Left lung (tissue), 10 donors: Measurements from ENCODE around the gene IZUMO4. TPM values are rescaled to one million over a fixed set of nuclear protein-coding genes. Genes with fewer than 3 reads are reported as not detected.

ENCODE experiments used
- ATAC-seq: fragments of 200-7000 bp; cut with Tn5 transposase; one replicate; pipeline ENCODE4 v1.9.1; 2020; ENCODE audit warnings: moderate library complexity
- DNase-seq, 4 donors: peaks; one replicate each; pipeline ENCODE4 v3.0.0-alpha.2; 2013 to 2020
- H3K27ac ChIP-seq, 2 donors: fragments of 200-600 bp; sonication (generic) in 1 of 2; one replicate each; pipeline versions ENCODE4 v1.5.0 to v1.8.0; 2020 to 2021
- H3K27me3 ChIP-seq, 2 donors: fragments of 200-600 bp; sonication (generic) in 1 of 2; one replicate each; pipeline versions ENCODE4 v1.5.0 to v1.8.0; 2020 to 2021
- H3K36me3 ChIP-seq, 2 donors: fragments of 200-600 bp; sonication (generic) in 1 of 2; one replicate each; pipeline versions ENCODE4 v1.5.0 to v1.8.0; 2020 to 2021
- H3K4me1 ChIP-seq, 2 donors: fragments of 200-600 bp; one replicate each; pipeline ENCODE4 v1.8.0; 2021
- H3K4me3 ChIP-seq, 2 donors: fragments of 200-600 bp; sonication (generic) in 1 of 2; one replicate each; pipeline versions ENCODE4 v1.5.0 to v1.8.0; 2020 to 2021; ENCODE audit warnings: mild to moderate bottlenecking in 1 of 2
- H3K9me3 ChIP-seq, 2 donors: fragments of 200-600 bp; sonication (generic) in 1 of 2; one replicate each; pipeline versions ENCODE4 v1.5.0 to v1.8.0; 2020 to 2021
- intact Hi-C, 2 donors: fragments of 100-400 bp; cut with DNase I; formaldehyde crosslinking; loops; one replicate each; pipeline versions ENCODE4 v1.11.2 to v1.14.2; 2022
- polyA plus RNA-seq, 6 donors: library from polyadenylated mRNA; unstranded; fragments of 120-200 nt; gene quantifications; one replicate each; pipeline ENCODE4 v1.2.1, GENCODE V29; 2013; ENCODE audit not compliant: insufficient read length in 6 of 6
- total RNA-seq, 2 donors: library from RNA; stranded (reverse); fragmentation: NEBNext Ultra II Directional; extraction: Animal tissue kit (Norgen Biotek cat#: 25700); gene quantifications; one replicate each; pipeline ENCODE4 v1.2.1, GENCODE V29; 2021
- TF ChIP-seq, protein P1 (sequence below), 2 donors: fragments of 200-600 bp; sonication (generic) in 1 of 2; IDR thresholded peaks; one replicate each; pipeline versions ENCODE4 v1.5.0 to v1.8.0; 2021; ENCODE audit warnings: antibody characterized with exemption in 2 of 2
- donor health status: DM: no; HTN: yes; CAD: no.
- donor health status: DM: no; HTN: no; CAD: no.

IZUMO4 gene
- total and polyA plus RNA-seq, 8 donors = 2.6 to 8.5 (median 5.9) TPM

DNA sequence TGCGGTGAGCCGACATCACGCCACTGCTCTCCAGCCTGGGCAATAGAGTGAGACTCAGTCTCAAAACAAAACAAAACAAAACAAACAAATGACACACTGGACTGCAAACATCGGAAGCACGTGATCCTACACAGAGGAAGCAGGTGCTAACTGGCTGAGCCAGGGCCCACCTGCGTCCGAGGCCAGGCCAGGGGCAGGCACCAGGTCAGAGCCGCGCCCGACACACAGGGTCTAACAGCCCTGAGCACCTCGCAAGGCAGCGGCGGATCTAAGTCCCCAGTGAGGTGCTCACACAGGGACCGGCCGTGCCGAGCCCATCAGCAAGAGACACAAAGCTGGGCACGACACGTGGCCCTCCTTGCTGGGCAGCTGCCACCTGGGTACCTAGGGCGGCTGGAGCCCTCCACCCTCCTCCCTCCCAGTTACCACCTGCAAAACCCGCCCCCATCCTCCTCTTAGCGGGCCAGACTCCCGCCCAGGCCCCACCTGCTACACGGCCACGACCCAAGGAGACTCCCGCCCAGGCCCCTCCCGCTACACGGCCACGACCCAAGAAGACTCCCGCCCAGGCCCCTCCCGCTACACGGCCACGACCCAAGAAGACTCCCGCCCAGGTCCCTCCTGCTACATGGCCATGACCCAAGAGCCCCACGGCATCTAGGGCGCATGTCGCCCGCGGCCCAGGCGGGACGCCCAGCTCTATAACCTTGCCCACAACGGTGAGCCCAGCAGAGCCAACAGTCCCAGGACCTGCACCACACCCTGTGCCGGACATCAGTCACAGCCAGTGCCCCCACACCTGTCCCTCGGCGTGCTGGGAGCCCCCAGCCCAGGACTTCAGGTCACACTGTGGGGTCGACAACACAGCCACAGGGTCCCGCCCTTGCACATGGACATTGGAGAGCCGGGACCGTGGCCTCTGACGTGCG is 39.0 kb downstream of the IZUMO4 start:
- peaks cover 0 to 97% of the 10 kb centered on the region in 2 donors for H3K36me3 ChIP-seq
- H3K4me3 ChIP-seq = no peak overlapping the region
- H3K27ac ChIP-seq = no peak overlapping the region
- ATAC-seq (no peak), DNase-seq (no peak)
- H3K4me1 ChIP-seq = no peaks in the 10 kb centered on the region
- H3K27me3 ChIP-seq = no peaks in the 10 kb centered on the region
- H3K9me3 ChIP-seq = no peaks in the 10 kb centered on the region
- intact Hi-C loops = no loop called here
- TF ChIP-seq, protein P1, sequence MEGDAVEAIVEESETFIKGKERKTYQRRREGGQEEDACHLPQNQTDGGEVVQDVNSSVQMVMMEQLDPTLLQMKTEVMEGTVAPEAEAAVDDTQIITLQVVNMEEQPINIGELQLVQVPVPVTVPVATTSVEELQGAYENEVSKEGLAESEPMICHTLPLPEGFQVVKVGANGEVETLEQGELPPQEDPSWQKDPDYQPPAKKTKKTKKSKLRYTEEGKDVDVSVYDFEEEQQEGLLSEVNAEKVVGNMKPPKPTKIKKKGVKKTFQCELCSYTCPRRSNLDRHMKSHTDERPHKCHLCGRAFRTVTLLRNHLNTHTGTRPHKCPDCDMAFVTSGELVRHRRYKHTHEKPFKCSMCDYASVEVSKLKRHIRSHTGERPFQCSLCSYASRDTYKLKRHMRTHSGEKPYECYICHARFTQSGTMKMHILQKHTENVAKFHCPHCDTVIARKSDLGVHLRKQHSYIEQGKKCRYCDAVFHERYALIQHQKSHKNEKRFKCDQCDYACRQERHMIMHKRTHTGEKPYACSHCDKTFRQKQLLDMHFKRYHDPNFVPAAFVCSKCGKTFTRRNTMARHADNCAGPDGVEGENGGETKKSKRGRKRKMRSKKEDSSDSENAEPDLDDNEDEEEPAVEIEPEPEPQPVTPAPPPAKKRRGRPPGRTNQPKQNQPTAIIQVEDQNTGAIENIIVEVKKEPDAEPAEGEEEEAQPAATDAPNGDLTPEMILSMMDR (IDR thresholded peaks at IDR 0.05) = no peak

DNA sequence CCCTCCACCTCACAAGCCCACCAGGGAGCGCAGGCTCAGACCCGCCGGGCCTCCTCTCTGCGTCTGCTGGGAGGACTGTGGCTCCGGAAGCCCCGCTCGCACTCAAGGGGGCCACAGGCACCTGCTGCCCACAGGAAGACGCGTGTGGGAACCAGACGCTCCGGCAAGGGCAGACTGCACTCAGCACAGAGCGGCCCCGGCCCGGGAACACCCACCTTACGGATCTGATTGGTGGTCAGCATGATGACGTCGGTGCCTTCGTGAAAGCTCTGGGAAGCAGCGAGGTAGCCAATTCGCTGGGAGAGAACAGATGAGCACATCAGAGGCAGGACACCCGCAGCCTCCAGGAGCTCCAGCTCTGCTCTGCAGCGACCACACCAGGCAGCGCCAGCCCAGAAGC is 40.1 kb downstream of the IZUMO4 start:
- no peak for ATAC-seq
- Histone ChIP-seq H3K36me3 (peaks cover 0 to 91% of the 10 kb centered on the region in 2 donors), H3K4me1 (no peaks in the 10 kb centered on the region), H3K27me3 (no peaks in the 10 kb centered on the region), H3K9me3 (no peaks in the 10 kb centered on the region), H3K27ac (no peak overlapping the region), H3K4me3 (no peak overlapping the region)
- DNase-seq = no peak
- intact Hi-C loops = no loop called here
- TF ChIP-seq, protein P1 (IDR thresholded peaks at IDR 0.05) = no peak

DNA sequence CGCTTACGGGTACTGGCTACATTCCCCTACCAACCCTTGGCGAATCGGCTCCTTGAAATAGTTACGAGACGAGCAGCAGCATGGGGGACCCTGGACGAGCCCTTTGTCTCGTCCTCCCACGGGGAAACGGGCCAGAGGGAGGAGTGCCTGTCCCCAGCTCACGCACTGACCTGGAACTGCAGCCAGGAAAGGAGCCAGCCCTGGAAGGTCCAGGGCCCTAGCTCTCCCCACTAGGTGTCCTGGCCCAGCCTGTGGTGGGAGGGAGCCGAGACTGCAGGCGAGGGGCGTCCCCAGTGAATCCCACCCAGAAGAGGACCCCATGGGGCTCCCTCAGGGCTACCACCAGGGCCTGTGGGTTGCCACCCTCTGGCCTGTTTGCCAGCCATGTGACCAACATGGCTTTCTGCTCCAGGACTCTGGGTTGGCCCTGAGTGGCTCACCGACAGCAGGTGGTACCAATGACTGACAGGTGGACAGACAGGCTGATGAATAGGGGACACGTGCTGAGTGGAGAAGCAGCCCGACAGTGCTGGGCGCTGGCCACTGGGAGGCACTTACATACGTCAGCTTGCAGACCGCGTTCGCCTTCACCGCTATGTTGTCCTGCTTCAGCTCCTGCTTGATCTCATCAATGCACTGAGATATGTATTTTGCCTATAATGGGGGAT is 41.5 kb downstream of the IZUMO4 start:
- no peak overlapping the region for H3K4me3 ChIP-seq
- H3K27ac ChIP-seq = no peak overlapping the region
- ATAC-seq = no peak
- H3K36me3 ChIP-seq = peaks cover 0 to 77% of the 10 kb centered on the region in 2 donors
- TF ChIP-seq, protein P1 (IDR thresholded peaks at IDR 0.05) = no peak
- intact Hi-C loops = no loop called here
- no peak for DNase-seq
- H3K4me1 ChIP-seq = no peaks in the 10 kb centered on the region
- H3K9me3 ChIP-seq = no peaks in the 10 kb centered on the region
- no peaks in the 10 kb centered on the region for H3K27me3 ChIP-seq

DNA sequence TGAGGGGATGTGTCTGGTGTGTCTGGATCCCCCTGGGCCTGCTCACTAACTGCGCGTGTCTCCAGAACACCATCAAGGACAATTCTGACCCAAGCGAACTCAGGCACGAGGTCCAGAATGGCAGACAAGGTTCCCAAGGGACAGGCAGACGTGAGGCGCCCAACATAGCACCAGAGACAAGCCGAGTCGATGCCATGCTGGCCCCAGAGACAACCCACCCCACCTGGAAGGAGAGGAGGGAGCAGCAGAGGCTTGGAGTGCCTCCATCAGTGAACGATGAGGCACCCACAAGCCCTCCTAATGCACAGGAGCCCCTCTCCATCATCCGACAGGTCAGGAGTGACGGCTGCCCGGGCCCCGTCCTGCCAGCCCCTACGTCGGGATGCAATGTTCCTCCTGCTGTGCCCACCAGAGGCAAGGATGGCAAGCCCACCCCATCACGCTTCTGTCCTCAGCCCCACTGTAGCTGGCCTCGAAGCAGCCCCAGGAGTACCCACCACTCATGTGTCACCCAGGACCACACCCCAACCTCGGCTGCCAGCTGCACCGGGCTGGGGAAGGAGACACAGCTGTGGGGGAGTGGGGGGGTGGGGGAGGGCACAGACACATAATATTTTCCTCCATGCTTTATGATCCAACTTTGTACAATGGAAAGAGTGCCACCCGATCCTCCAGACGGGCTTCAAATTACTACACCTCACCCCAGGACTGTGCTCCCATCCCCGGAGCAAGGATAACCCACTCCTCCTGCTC is 42.8 kb downstream of the IZUMO4 start:
- Histone ChIP-seq H3K27ac (no peak overlapping the region), H3K4me1 (no peaks in the 10 kb centered on the region), H3K9me3 (no peaks in the 10 kb centered on the region), H3K4me3 (no peak overlapping the region), H3K27me3 (no peaks in the 10 kb centered on the region), H3K36me3 (peaks cover 0 to 68% of the 10 kb centered on the region in 2 donors)
- intact Hi-C loops = no loop called here
- TF ChIP-seq, protein P1 (IDR thresholded peaks at IDR 0.05) = no peak
- ATAC-seq (no peak), DNase-seq (no peak)
